K562 (cell line): ENCODE results near the gene ZSWIM1. TPM values are rescaled to one million over a fixed set of nuclear protein-coding genes. Genes with fewer than 3 reads are reported as not detected.

Experiments
- CTBP1 ChIP-seq: fragments of 450-650 bp; IDR thresholded peaks from 2 replicates; pipeline ENCODE4 v1.6.1; 2016; ENCODE audit warnings: borderline replicate concordance
- DPF2 ChIP-seq: fragments of 450-650 bp; IDR thresholded peaks from 2 replicates; pipeline ENCODE4 v1.6.1; 2016
- EP300 ChIP-seq: IDR thresholded peaks from 2 replicates; pipeline ENCODE4 v1.6.1; 2012; ENCODE audit warnings: low read length, improper control_type of control experiment
- MAFF ChIP-seq: IDR thresholded peaks from 2 replicates; pipeline ENCODE4 v1.6.1; 2012; ENCODE audit warnings: low read length, improper control_type of control experiment
- MAZ ChIP-seq, 2 experiments: fragments of 450-650 bp in 1 of 2; sonication (generic) in 1 of 2; formaldehyde crosslinking; IDR thresholded peaks in 1 of 2; conservative IDR thresholded peaks in 1 of 2; 2 replicates each; pipeline versions ENCODE4 v1.4.0 to v1.5.0; 2020; ENCODE audit warnings: mild to moderate bottlenecking in 1 of 2, missing genetic modification reagents in 1 of 2
- MEIS2 ChIP-seq: fragments of 450-650 bp; IDR thresholded peaks from 2 replicates; pipeline ENCODE4 v1.6.1; 2014; ENCODE audit warnings: mild to moderate bottlenecking; ENCODE audit not compliant: partially characterized antibody
- PKNOX1 ChIP-seq: fragments of 450-650 bp; IDR thresholded peaks from 2 replicates; pipeline ENCODE4 v1.6.1; 2016
- UBTF ChIP-seq, 2 experiments: IDR thresholded peaks; 2 replicates each; pipeline ENCODE4 v1.6.1; 2012; ENCODE audit warnings: improper control_type of control experiment in 2 of 2, low read depth in 2 of 2, low read length in 2 of 2, borderline replicate concordance in 1 of 2
- ZKSCAN8 ChIP-seq: fragments of 200-800 bp; sonication (Bioruptor generic); IDR thresholded peaks from 2 replicates; pipeline ENCODE4 v1.6.1; 2016; ENCODE audit warnings: missing genetic modification characterization, missing compliant biosample characterization
- ZNF316 ChIP-seq: fragments of 450-650 bp; IDR thresholded peaks from 2 replicates; pipeline ENCODE4 v1.6.1; 2016
- polyA plus RNA-seq, 8 experiments: library from polyadenylated mRNA; depleted of rRNA in 4 of 8; stranded (reverse) in 5 of 8; unstranded in 3 of 8; fragments of >200 nt; fragmentation: Nextera tagmentation in 2 of 8; fragmentation: Illumina TruSeq in 1 of 8; extraction: Ambion mirVana in 2 of 8; extraction: Trizol in 1 of 8; gene quantifications; 2 replicates each; pipeline versions ENCODE4 v1.2.1 to v1.2.3, GENCODE V29; 2011 to 2014; ENCODE audit warnings: inconsistent platforms in 1 of 8, missing spikeins in 1 of 8
- total RNA-seq, 7 experiments: library from RNA; depleted of rRNA in 6 of 7; stranded (reverse); fragments of >200 nt in 6 of 7; fragmentation: Illumina TruSeq in 2 of 7; extraction: Trizol in 2 of 7; gene quantifications; 2 replicates each; pipeline versions ENCODE4 v1.2.1 to v1.2.3, GENCODE V29; 2011 to 2021; ENCODE audit warnings: low replicate concordance in 1 of 7

ZSWIM1 gene
- total and polyA plus RNA-seq, 9 of the 15 experiments (the other 6 are each of a cell fraction or from before 2014, with no cell fraction given) = 2.5 to 15.6 (median 9.5) TPM

- TF ChIP-seq UBTF (IDR thresholded peaks at IDR 0.05; ENCODE audit: borderline replicate concordance in 1 of 2, low read depth in 2 of 2, low read length in 2 of 2) = 0 out of 4 replicates have a peak, but pooled peaks of 1 of the 2 experiments have one; percentile 45
- TF ChIP-seq ZKSCAN8 (CRISPR knock-in tag) = no peak
- peak; percentile 55; the same call in 1 of the 2 replicates for TF ChIP-seq PKNOX1
- peak; percentile 68; the same call in 1 of the 2 replicates for TF ChIP-seq CTBP1
- TF ChIP-seq DPF2 = peak; percentile 57; the same call in 1 of the 2 replicates
- TF ChIP-seq ZNF316 = peak; percentile 76
- TF ChIP-seq MAFF = no peak; the same call in 1 of the 2 replicates
- TF ChIP-seq EP300 = peak; percentile 28; the same call in 1 of the 2 replicates
- peak in 1 of 2 experiments; percentile 42; a peak in 1 of 4 replicates for TF ChIP-seq MAZ (CRISPR knock-in tag; conservative IDR thresholded peaks at IDR 0.05 in 1 of 2, IDR thresholded peaks at IDR 0.05 in 1 of 2)
- peak; percentile 48 for TF ChIP-seq MEIS2
Measured at GRCh38 chr20:45835825-45836224, 45.2 kb upstream of the ZSWIM1 start (continued).
